K562 (cell line): Measurements from ENCODE around the gene KCNG4. TPM values are rescaled to one million over a fixed set of nuclear protein-coding genes. Genes with fewer than 3 reads are reported as not detected.
A peak's percentile ranks its signal among the peaks of the same experiment; 100 is the strongest.

Experiments used
- ATAC-seq: fragments of 200-7000 bp; cut with Tn5 transposase; 3 replicates; pipeline ENCODE4 v1.9.1; 2020; ENCODE audit warnings: moderate library complexity
- BruUV-seq: library from RNA; stranded (reverse); fragments of 400-500 nt; replicated peaks from 2 replicates; lab custom pipeline; 2021; lab: Mats Ljungman, UMichigan
- CTCF ChIA-PET: fragments of 300-600 bp; formaldehyde crosslinking; extraction: SDS; loops from one replicate; lab custom pipeline; 2021; ENCODE audit warnings: low intra/inter-chr PET ratio; lab: Yijun Ruan, JAX
- POLR2A ChIA-PET: fragments of 300-600, 350-650 bp; sonication (Branson Sonifier 250); formaldehyde crosslinking; extraction: SDS; loops from one replicate; lab custom pipeline; 2021; ENCODE audit warnings: antibody characterized with exemption, inconsistent platforms; lab: Yijun Ruan, JAX
- DNase-seq, 4 experiments: peaks; one replicate each; pipeline versions ENCODE4 v3.0.0 to v3.0.0-alpha.2; 2011 to 2018; ENCODE audit warnings: low spot score in 3 of 4, mixed read lengths in 3 of 4; ENCODE audit errors: extremely low read depth in 1 of 4
- FAIRE-seq: peaks from 2 replicates; lab custom pipeline; 2011; peaks lifted over from hg19 to GRCh38; lab: Jason Lieb, UNC
- H2AFZ ChIP-seq: 2 replicates; pipeline ENCODE4 v1.6.0; 2011; ENCODE audit warnings: low read depth, low read length, control low read depth, inconsistent platforms
- H3K27ac ChIP-seq: fragments of 200-600 bp; 3 replicates; pipeline ENCODE4 v1.8.0; 2011; ENCODE audit warnings: low read depth, mild to moderate bottlenecking, control low read depth, inconsistent platforms, low read length, moderate library complexity, mixed read lengths; ENCODE audit errors: extremely low read depth
- H3K27me3 ChIP-seq, 2 experiments: fragments of 300-600 bp in 1 of 2; 2 replicates in 1 of 2; 3 replicates in 1 of 2; pipeline versions ENCODE4 v1.6.0 to v1.8.0; 2011; ENCODE audit warnings: inconsistent platforms in 2 of 2, low read length in 2 of 2, mild to moderate bottlenecking in 1 of 2, mixed read lengths in 1 of 2, moderate library complexity in 1 of 2; ENCODE audit not compliant: control insufficient read depth in 2 of 2, insufficient read depth in 2 of 2
- H3K36me3 ChIP-seq: fragments of 300-600 bp; 3 replicates; pipeline ENCODE4 v1.8.0; 2011; ENCODE audit warnings: mild to moderate bottlenecking, low read length, inconsistent platforms; ENCODE audit not compliant: control insufficient read depth, insufficient read depth
- H3K4me1 ChIP-seq, 2 experiments: fragments of 200-600 bp in 1 of 2; replicated peaks in 1 of 2; 2 replicates in 1 of 2; 3 replicates in 1 of 2; pipeline versions ENCODE4 v1.5.1 to v1.8.0; 2011; ENCODE audit warnings: inconsistent platforms in 2 of 2, low read length in 2 of 2, mild to moderate bottlenecking in 1 of 2, mixed read lengths in 1 of 2, moderate library complexity in 1 of 2; ENCODE audit not compliant: control insufficient read depth in 2 of 2, insufficient read depth in 2 of 2
- H3K4me2 ChIP-seq: 2 replicates; pipeline ENCODE4 v1.6.1; 2011; ENCODE audit warnings: low read length, control low read depth, inconsistent platforms, mixed read lengths; ENCODE audit not compliant: insufficient read depth
- H3K4me3 ChIP-seq: fragments of 200-600 bp; sonication (generic), shearing (Covaris generic); 2 replicates; pipeline ENCODE4 v1.5.1; 2016; ENCODE audit warnings: control low read depth, inconsistent platforms
- H3K79me2 ChIP-seq: fragments of 200-600 bp; 3 replicates; pipeline ENCODE4 v1.8.0; 2011; ENCODE audit warnings: low read length, inconsistent platforms; ENCODE audit not compliant: control insufficient read depth, insufficient read depth
- H3K9ac ChIP-seq, 2 experiments: 2 replicates each; pipeline versions ENCODE4 v1.6.0 to v1.6.1; 2011; ENCODE audit warnings: low read depth in 2 of 2, low read length in 2 of 2, control low read depth in 1 of 2, inconsistent platforms in 1 of 2, mild to moderate bottlenecking in 1 of 2, mixed read lengths in 1 of 2; ENCODE audit not compliant: insufficient read depth in 1 of 2
- H3K9me1 ChIP-seq: one replicate; pipeline ENCODE4 v1.6.0; 2011; ENCODE audit warnings: inconsistent platforms, mild to moderate bottlenecking, low read length, moderate library complexity; ENCODE audit not compliant: control insufficient read depth, insufficient read depth
- H3K9me3 ChIP-seq: replicated peaks from 2 replicates; pipeline ENCODE4 v1.5.1; 2011; ENCODE audit warnings: low read depth, low read length, inconsistent platforms; ENCODE audit not compliant: control insufficient read depth, insufficient read depth
- H4K20me1 ChIP-seq: replicated peaks from 2 replicates; pipeline ENCODE4 v1.6.1; 2011; ENCODE audit warnings: low read length, inconsistent platforms, mixed read lengths; ENCODE audit not compliant: control insufficient read depth, insufficient read depth
- BCOR ChIP-seq: fragments of 450-650 bp; IDR thresholded peaks from 2 replicates; pipeline ENCODE4 v1.6.1; 2016
- CBX3 ChIP-seq, 2 experiments: IDR thresholded peaks; 1 replicate in 1 of 2; 2 replicates in 1 of 2; pipeline ENCODE4 v1.6.1; 2012; ENCODE audit warnings: inconsistent platforms in 2 of 2, low read length in 2 of 2, borderline replicate concordance in 1 of 2, control low read depth in 1 of 2
- CXXC5 ChIP-seq: fragments of 250-450 bp; sonication (Bioruptor Pico); IDR thresholded peaks from 2 replicates; pipeline ENCODE4 v1.8.0; 2022; ENCODE audit warnings: inconsistent platforms, mild to moderate bottlenecking, moderate library complexity
- IRF1 ChIP-seq: sonication (generic); formaldehyde crosslinking; IDR thresholded peaks from 2 replicates; pipeline ENCODE4 v1.8.0; 2022; ENCODE audit warnings: missing genetic modification reagents, mild to moderate bottlenecking, borderline replicate concordance
- IRF9 ChIP-seq: fragments of 450-650 bp; IDR thresholded peaks from 2 replicates; pipeline ENCODE4 v1.6.1; 2016; ENCODE audit warnings: missing biosample characterization, missing genetic modification characterization
- NBN ChIP-seq: fragments of 450-650 bp; IDR thresholded peaks from 2 replicates; pipeline ENCODE4 v1.6.1; 2016; ENCODE audit warnings: low read depth, mild to moderate bottlenecking
- PRMT5 ChIP-seq: sonication (generic); formaldehyde crosslinking; IDR thresholded peaks from 2 replicates; pipeline ENCODE4 v1.5.0; 2020; ENCODE audit warnings: missing genetic modification reagents
- RBM25 ChIP-seq: fragments of 200-400 bp; formaldehyde crosslinking; IDR thresholded peaks from 2 replicates; pipeline ENCODE4 v1.6.1; 2018; ENCODE audit warnings: low read length, low read depth, moderate library complexity; ENCODE audit not compliant: severe bottlenecking
- SAFB2 ChIP-seq: fragments of 200-400 bp; formaldehyde crosslinking; IDR thresholded peaks from 2 replicates; pipeline ENCODE4 v1.6.1; 2018; ENCODE audit warnings: borderline replicate concordance, low read length, low read depth, moderate library complexity; ENCODE audit not compliant: severe bottlenecking
- SMAD2 ChIP-seq: fragments of 150-350 bp; IDR thresholded peaks from 2 replicates; pipeline ENCODE4 v1.6.1; 2014; ENCODE audit warnings: low read depth, mild to moderate bottlenecking, low read length
- STAT5B ChIP-seq: fragments of 250-450 bp; sonication (Bioruptor Pico); IDR thresholded peaks from 2 replicates; pipeline ENCODE4 v1.8.0; 2021; ENCODE audit warnings: mild to moderate bottlenecking, inconsistent platforms
- ZBED1 ChIP-seq: IDR thresholded peaks from 2 replicates; pipeline ENCODE4 v1.6.1; 2014
- ZFP36 ChIP-seq: fragments of 150-350 bp; IDR thresholded peaks from 2 replicates; pipeline ENCODE4 v1.6.1; 2018; ENCODE audit warnings: low read length, low read depth; ENCODE audit not compliant: partially characterized antibody
- ZNF140 ChIP-seq: fragments of 250-450 bp; sonication (Bioruptor Pico); IDR thresholded peaks from 2 replicates; pipeline ENCODE4 v1.8.0; 2021; ENCODE audit warnings: moderate library complexity, mild to moderate bottlenecking, inconsistent platforms
- WGBS: fragments of 100-300 bp; shearing (Covaris generic); methylation state at CpG from one replicate; pipeline ENCODE4 v1.1.6; 2016; ENCODE audit warnings: low coverage, mixed read lengths; ENCODE audit not compliant: insufficient coverage; ENCODE audit errors: missing lambda C conversion rate; 5-methylcytosine and 5-hydroxymethylcytosine counted together
- in situ Hi-C: fragments of 300-500 bp; cut with MboI; formaldehyde crosslinking; loops from 4 replicates; pipeline ENCODE4 v1.15.0; 2018; ENCODE audit warnings: inconsistent platforms, mixed read lengths
- intact Hi-C: fragments of 100-400 bp; cut with micrococcal nuclease; formaldehyde crosslinking; loops from 2 replicates; pipeline ENCODE4 v1.14.2; 2022
- polyA plus RNA-seq, 8 experiments: library from polyadenylated mRNA; depleted of rRNA in 4 of 8; stranded (reverse) in 5 of 8; unstranded in 3 of 8; fragments of >200 nt; fragmentation: Nextera tagmentation in 2 of 8; fragmentation: Illumina TruSeq in 1 of 8; extraction: Ambion mirVana in 2 of 8; extraction: Trizol in 1 of 8; gene quantifications; 2 replicates each; pipeline versions ENCODE4 v1.2.1 to v1.2.3, GENCODE V29; 2011 to 2014; ENCODE audit warnings: inconsistent platforms in 1 of 8, missing spikeins in 1 of 8
- total RNA-seq, 7 experiments: library from RNA; depleted of rRNA in 6 of 7; stranded (reverse); fragments of >200 nt in 6 of 7; fragmentation: Illumina TruSeq in 2 of 7; extraction: Trizol in 2 of 7; gene quantifications; 2 replicates each; pipeline versions ENCODE4 v1.2.1 to v1.2.3, GENCODE V29; 2011 to 2021; ENCODE audit warnings: low replicate concordance in 1 of 7

Gene KCNG4
- total and polyA plus RNA-seq, 9 of the 15 experiments (the other 6 are each of a cell fraction or from before 2014, with no cell fraction given), result not detected

GRCh38 chr16:84237994-84238750 lies 1.6 kb downstream of the KCNG4 start:
- Histone ChIP-seq H3K4me1 (peaks cover 0 to 7% of the 10 kb centered on the region in 2 experiments; a peak in 1 of 5 replicates), H3K4me2 (no peak overlapping the region), H3K27ac (no peak overlapping the region), H3K79me2 (no peaks in the 10 kb centered on the region), H3K9me3 (no peaks in the 10 kb centered on the region), H3K36me3 (no peaks in the 10 kb centered on the region), H3K27me3 (peaks cover 59 to 69% of the 10 kb centered on the region in 2 experiments), H3K9ac (no peak overlapping the region), H3K4me3 (no peak overlapping the region), H2AFZ (no peak overlapping the region), H4K20me1 (peaks cover 13% of the 10 kb centered on the region; the same call in 1 of the 2 replicates), H3K9me1 (no peaks in the 10 kb centered on the region)
- no peak for DNase-seq
- BruUV-seq, result no TSS peak
- POLR2A ChIA-PET, result interaction anchor here (0.7 kb wide), 1 partner anchor 12 kb away, joined by 3 read pairs; no protein-coding TSS in a partner anchor
- intact Hi-C loops, result no loop called here
- WGBS, result 3% methylated on average over 17 of the region's 17 CpGs
- no peak for FAIRE-seq
- in situ Hi-C loops, result no loop called here
- ATAC-seq, result no peak
- CTCF ChIA-PET, result no interaction called here
- no peak for TF ChIP-seq CBX3 (IDR thresholded peaks at IDR 0.05; ENCODE audit: borderline replicate concordance in 1 of 2, low read length in 2 of 2)
- peak; percentile 38 for TF ChIP-seq RBM25
- peak; percentile 56 for TF ChIP-seq BCOR
- TF ChIP-seq ZFP36, result peak; percentile 67

- no peaks in the 10 kb centered on the region for H3K36me3 ChIP-seq
- DNase-seq (no peak), FAIRE-seq (no peak), ATAC-seq (no peak; the same call in 2 of the 3 replicates)
- H3K9me3 ChIP-seq, result no peaks in the 10 kb centered on the region
- intact Hi-C loops (no loop called here), in situ Hi-C loops (no loop called here)
- H3K9ac ChIP-seq, result no peak overlapping the region
- no peaks in the 10 kb centered on the region for H3K9me1 ChIP-seq
- peaks cover 0 to 7% of the 10 kb centered on the region in 2 experiments; a peak in 1 of 5 replicates for H3K4me1 ChIP-seq
- H3K4me2 ChIP-seq, result no peak overlapping the region
- H2AFZ ChIP-seq, result no peak overlapping the region
- CTCF ChIA-PET, result no interaction called here
- BruUV-seq, result no TSS peak
- H3K27ac ChIP-seq, result no peak overlapping the region
- peaks cover 59 to 69% of the 10 kb centered on the region in 2 experiments for H3K27me3 ChIP-seq
- no peak overlapping the region for H3K4me3 ChIP-seq
- under 1% methylated on average over 24 of the region's 25 CpGs for WGBS
- POLR2A ChIA-PET, result interaction anchor here (1.3 kb wide), 1 partner anchor 18 kb away, joined by 4 read pairs; no protein-coding TSS in a partner anchor
- H3K79me2 ChIP-seq, result no peaks in the 10 kb centered on the region
- peaks cover 13% of the 10 kb centered on the region; the same call in 1 of the 2 replicates for H4K20me1 ChIP-seq
- no peak for TF ChIP-seq SAFB2
- TF ChIP-seq SMAD2, result no peak
- no peak for TF ChIP-seq IRF1
- TF ChIP-seq STAT5B (CRISPR knock-in tag), result no peak
- no peak for TF ChIP-seq IRF9 (tag)
- TF ChIP-seq ZNF140 (CRISPR knock-in tag), result no peak
- TF ChIP-seq ZBED1, result no peak
- no peak for TF ChIP-seq CXXC5
- TF ChIP-seq PRMT5 (CRISPR knock-in tag), result no peak
- no peak for TF ChIP-seq NBN
Measured at GRCh38 chr16:84236671-84237070, 3.1 kb downstream of the KCNG4 start.
